ENCODE measurements around the gene FMNL2.
A peak's percentile ranks its signal among the peaks of the same experiment; 100 is the strongest.

Gene FMNL2

GRCh38 chr2:152555048-152555447 is 220.1 kb downstream of the FMNL2 start:
- DNase-seq (ENCODE audit: low read depth): no peak

DNA sequence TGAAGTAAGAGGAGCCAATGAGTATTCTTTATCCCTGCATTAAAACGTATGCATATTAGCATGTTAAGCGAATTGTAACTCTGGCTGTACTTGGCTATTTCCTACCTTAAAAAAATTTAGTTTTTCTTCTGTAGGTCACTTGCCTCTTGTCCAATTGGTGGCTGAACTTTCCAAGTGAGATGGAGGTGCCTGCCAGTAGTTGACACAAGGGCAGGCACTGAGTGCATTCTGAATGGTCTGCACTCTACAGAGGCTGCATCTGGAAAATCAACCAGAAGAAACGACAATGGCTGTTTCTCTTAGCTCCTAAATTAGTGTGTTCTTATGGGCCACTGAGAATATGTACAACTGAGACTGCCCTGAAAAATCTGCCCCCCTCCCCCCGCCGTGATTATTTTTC is 221.5 kb downstream of the FMNL2 start:
- DNase-seq (ENCODE audit: low read depth): no peak

DNA sequence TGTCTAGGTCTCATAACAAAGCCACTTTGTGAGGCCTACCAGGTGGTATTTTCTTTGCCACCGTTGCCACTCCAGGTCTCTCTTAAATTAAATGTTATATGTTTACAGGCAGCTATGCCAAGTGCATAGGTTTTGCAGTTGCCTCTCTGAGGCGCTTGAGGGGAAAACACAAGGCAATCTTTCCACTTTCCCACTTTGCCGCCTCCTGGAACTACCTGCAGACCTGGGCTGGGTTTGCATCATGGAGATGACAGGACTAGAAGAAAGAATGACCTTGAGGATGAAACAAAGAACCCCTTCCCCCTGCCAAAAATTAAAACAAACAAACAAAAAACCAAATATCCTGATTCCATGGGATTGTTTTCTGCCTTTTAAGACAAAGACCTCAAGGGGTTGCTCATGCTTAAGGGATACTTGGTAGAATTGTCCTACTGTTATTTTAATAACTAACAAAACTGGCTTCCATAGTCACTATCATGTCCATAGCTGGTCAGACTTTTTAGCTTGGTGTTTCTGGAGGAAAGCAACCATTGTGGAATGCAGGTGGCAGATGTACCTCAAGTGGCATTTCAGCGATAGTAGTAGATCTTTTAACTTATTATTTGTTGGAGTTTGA is 222.4 kb downstream of the FMNL2 start:
- no peak for DNase-seq (ENCODE audit: low read depth)

DNA sequence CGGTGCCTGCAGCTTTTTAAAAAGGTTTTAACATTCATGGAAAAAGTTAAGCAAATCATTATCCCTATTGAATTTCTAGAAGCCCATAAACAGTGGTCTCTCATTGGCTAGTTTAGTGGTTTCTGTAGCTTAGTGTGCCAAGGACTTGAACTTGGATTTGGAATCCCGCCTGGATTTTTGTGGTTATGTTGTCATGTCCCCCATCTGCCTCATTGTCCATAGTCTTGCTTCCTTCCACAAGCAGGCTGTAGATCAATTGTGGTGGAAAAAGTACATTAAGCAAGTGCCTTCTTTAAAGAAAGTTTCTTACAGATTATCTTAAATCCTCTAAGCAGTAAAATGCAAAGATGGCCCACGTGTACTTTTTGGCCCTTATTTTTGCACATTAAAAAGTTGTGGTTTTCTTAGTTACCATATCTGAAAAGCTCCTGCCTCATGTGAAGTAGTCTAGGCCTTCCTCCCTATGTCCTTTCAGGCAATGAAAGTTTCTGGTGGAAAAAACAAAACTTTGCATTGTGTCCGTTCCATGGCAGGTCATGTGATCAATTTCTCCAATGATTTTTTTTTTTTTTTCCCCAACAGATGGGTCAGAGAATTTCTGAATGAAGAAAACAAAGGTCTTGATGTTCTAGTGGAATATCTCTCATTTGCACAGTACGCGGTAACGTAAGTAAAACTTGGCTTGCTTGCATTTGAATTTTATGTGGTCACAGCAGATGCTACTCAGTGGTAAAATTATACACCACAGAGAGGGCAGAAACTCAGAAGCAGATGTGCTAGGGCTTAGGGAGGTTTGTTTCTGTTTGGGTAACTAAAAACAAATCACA is 223.4 kb downstream of the FMNL2 start:
- DNase-seq (ENCODE audit: low read depth): no peak

- no peak for DNase-seq (ENCODE audit: low read depth)
Observed at GRCh38 chr2:152559008-152559407, 224.0 kb downstream of the FMNL2 start.

GRCh38 chr2:152560166-152560565 is 225.2 kb downstream of the FMNL2 start:
- DNase-seq (ENCODE audit: low read depth): no peak

GRCh38 chr2:152560873-152561595 is 226.1 kb downstream of the FMNL2 start:
- no peak for DNase-seq (ENCODE audit: low read depth)

GRCh38 chr2:152562198-152562884 is 227.4 kb downstream of the FMNL2 start:
- DNase-seq (ENCODE audit: low read depth): no peak

GRCh38 chr2:152563764-152564163 is 228.8 kb downstream of the FMNL2 start:
- no peak for DNase-seq (ENCODE audit: low read depth)

DNA sequence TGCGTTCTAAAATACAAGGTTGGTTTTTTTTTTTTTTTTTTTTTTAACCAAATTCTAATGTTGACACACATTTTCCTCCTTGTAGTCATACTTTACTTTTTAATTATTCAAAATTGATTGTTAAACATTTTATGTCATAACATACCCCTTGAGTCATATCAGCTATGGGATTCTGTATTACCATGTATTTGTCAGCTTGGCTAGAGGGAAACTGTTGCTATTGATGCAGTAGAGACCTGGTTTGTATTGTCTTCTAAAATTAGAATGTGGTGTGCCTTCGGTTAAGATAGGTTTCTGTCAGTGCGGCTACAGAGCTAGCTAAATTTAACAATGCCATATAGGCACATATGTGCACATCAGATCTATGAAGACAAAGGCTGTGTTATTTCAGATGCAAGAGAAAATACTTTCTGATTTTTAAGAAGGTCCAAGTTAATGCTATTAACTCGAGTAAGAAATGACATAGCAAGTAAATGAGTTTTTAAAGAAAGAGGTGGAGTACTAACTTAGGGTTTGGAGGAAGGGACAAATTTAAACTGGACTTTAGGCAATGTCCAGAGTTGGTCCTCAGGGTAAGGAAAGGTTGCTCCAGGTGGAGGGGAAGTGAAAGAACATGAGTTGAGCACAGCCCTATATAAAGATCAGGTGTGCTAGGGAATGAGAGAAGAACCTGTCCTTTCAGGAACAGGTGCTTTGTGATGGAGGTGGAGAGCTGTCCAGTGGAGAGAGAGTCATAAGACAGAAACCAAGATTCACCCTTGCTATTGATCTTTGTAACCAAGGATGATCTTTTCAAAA is 230.0 kb downstream of the FMNL2 start:
- DNase-seq (ENCODE audit: low read depth): no peak

DNA sequence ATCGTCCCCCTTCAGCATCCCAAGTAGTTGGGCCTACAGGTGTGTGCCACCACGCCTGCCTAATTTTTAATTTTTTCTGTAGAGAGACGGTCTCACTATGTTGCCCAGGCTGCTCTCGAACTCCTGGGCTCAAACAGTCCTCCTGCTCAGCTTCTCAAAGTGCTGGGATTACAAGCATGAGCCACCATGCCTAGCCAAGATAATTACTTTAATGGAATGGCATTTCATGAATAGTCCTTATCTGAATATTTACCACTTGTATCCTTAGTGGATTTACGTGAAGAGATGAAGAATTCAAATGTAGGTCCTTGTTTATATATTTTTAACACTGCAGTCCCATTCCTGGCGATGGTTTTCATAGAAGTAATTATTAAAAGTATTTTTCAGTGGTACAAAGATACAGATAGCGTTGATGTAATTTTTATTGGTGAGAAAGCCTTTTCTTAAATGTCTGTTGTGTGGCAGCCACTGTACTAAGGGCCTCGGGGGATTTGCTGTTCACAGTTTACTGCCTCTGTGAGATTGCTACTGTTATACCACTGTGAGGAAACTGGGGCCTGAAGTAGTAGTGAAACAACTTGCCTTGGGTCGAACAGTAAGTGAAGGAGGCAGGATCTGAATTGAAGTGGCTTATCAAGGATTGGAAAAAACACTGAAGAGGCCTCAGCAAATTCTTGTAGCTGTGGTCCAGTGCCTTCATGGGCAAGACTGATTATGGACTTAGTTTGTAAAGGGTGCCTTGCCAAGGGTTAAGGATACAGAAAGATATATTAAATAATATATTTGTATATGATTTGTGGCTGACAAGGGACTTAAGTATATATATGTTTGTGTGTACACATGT is 231.1 kb downstream of the FMNL2 start:
- DNase-seq (ENCODE audit: low read depth): no peak

- DNase-seq (ENCODE audit: low read depth): no peak
Observed at GRCh38 chr2:152566728-152567069, 231.7 kb downstream of the FMNL2 start.

GRCh38 chr2:152568531-152568930 is 233.6 kb downstream of the FMNL2 start:
- DNase-seq (ENCODE audit: low read depth): no peak

DNA sequence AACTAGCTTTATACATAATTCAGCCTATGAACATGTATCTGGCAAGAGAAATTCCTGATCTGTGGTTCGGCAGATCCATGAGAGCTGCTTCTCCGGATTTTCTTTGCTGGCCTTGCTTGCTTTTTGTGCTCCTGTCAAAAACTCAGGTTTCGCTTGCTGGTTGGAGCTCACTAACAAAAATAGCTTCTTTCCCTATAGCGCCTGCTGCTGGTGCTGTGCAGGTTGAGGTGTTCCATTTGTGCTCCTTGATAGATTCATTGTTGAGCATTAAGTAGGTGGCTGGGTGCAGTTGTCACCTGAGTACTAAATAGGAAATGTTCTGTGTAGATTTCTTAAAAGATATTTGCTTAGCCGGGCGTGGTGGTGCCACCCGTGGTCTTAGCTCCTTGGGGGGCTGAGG is 234.2 kb downstream of the FMNL2 start:
- DNase-seq (ENCODE audit: low read depth): no peak

- no peak for DNase-seq (ENCODE audit: low read depth)
Observed at GRCh38 chr2:152571048-152571766, 236.2 kb downstream of the FMNL2 start.

GRCh38 chr2:152572031-152572430 is 237.1 kb downstream of the FMNL2 start:
- DNase-seq (ENCODE audit: low read depth): no peak

- peak; percentile 2 for DNase-seq (ENCODE audit: low read depth)
Observed at GRCh38 chr2:152573168-152573567, 238.2 kb downstream of the FMNL2 start.

GRCh38 chr2:152577579-152577978 is 242.6 kb downstream of the FMNL2 start:
- DNase-seq (ENCODE audit: low read depth): no peak

DNA sequence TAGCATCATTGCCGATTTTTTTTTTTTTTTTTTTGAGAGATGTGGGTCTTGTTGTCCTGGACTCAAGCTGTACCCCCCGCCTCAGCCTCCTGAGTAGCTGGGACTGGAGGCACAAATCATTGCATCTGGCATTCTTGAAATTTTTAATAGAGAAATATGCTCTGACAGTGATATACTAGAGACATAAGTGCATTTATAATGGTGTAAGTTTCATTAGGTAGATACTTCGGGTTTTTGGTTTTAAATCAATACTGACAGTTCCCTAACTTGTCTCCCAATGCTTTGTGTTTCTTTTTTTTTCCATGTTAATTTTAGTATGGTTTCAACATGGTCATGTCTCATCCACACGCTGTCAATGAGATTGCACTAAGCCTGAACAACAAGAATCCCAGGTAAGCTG is 243.6 kb downstream of the FMNL2 start:
- no peak for DNase-seq (ENCODE audit: low read depth)

DNA sequence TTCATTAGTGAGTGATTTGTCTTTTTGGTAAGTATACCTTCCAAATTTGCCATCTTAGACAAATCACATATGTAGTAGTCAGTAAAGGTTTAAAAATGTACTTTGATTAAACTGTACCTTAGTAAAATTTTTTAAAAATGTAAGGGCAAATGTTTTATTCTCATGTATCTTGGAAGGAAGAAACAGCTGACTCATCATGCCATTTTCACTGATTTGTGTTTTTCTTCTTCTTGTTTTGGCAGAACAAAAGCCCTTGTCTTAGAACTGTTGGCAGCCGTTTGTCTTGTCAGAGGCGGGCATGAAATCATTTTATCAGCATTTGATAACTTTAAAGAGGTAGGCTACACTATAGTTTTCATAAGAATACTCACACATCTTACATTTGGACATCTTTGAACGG is 245.7 kb downstream of the FMNL2 start:
- DNase-seq (ENCODE audit: low read depth): no peak
